ENCODE measurements around the gene RPS25.

- TF ChIP-seq CTCF (IDR thresholded peaks at IDR 0.05; ENCODE audit: insufficient read depth, low read length, poor library complexity, severe bottlenecking) (no peak), EZH2phosphoT487 (conservative IDR thresholded peaks at IDR 0.05; ENCODE audit: low read length) (no peak)
Measured at GRCh38 chr11:119048644-119049043, 30.5 kb upstream of the RPS25 start.
